HepG2 (cell line): ENCODE data around the gene TRIM2. TPM values are rescaled to one million over a fixed set of nuclear protein-coding genes. Genes with fewer than 3 reads are reported as not detected.

ENCODE experiments used
- DDIT3 ChIP-seq: sonication (generic); formaldehyde crosslinking; IDR thresholded peaks from 2 replicates; pipeline ENCODE4 v1.4.0; 2020; ENCODE audit warnings: mild to moderate bottlenecking, missing genetic modification reagents
- MEIS1 ChIP-seq: sonication (generic); formaldehyde crosslinking; IDR thresholded peaks from 2 replicates; pipeline ENCODE4 v1.9.0; 2021; ENCODE audit warnings: mild to moderate bottlenecking, missing genetic modification reagents, moderate library complexity, borderline replicate concordance
- ZBTB10 ChIP-seq: sonication (generic); formaldehyde crosslinking; IDR thresholded peaks from 2 replicates; pipeline ENCODE4 v1.4.0; 2020; ENCODE audit warnings: missing genetic modification reagents, borderline replicate concordance
- ZBTB33 ChIP-seq: sonication (generic); formaldehyde crosslinking; IDR thresholded peaks from 2 replicates; pipeline ENCODE4 v1.4.0; 2020; ENCODE audit warnings: missing genetic modification reagents
- ZSCAN12 ChIP-seq: sonication (generic); formaldehyde crosslinking; IDR thresholded peaks from 2 replicates; pipeline ENCODE4 v1.9.0; 2021; ENCODE audit warnings: mild to moderate bottlenecking, missing genetic modification reagents
- ZZZ3 ChIP-seq: sonication (generic); formaldehyde crosslinking; IDR thresholded peaks from 2 replicates; pipeline ENCODE4 v1.4.0; 2020; ENCODE audit warnings: missing genetic modification reagents, mild to moderate bottlenecking, borderline replicate concordance
- polyA plus RNA-seq, 8 experiments: library from polyadenylated mRNA; depleted of rRNA in 3 of 8; stranded (reverse) in 7 of 8; unstranded in 1 of 8; fragments of >200 nt; fragmentation: Illumina TruSeq in 4 of 8; extraction: Trizol in 4 of 8; gene quantifications; 2 replicates each; pipeline versions ENCODE4 v1.2.1 to v1.2.3, GENCODE V29; 2011 to 2016; ENCODE audit warnings: low read depth in 4 of 8, missing spikeins in 1 of 8, mixed read lengths in 1 of 8; ENCODE audit not compliant: insufficient read depth in 1 of 8
- total RNA-seq, 5 experiments: library from RNA; depleted of rRNA; stranded (reverse); fragments of >200 nt; fragmentation: Illumina TruSeq; extraction: Trizol; gene quantifications; 2 replicates each; pipeline ENCODE4 v1.2.3, GENCODE V29; 2016; ENCODE audit warnings: low read depth in 1 of 5
- TF ChIP-seq, protein P1 (sequence below): sonication (generic); formaldehyde crosslinking; IDR thresholded peaks from 2 replicates; pipeline ENCODE4 v1.8.1; 2023; ENCODE audit warnings: mild to moderate bottlenecking, missing genetic modification reagents

Gene TRIM2
- total and polyA plus RNA-seq, 2 of the 13 experiments (the other 11 are each of a cell fraction or from before 2014, with no cell fraction given): 2.1 to 4.2 TPM

GRCh38 chr4:153197301-153197700 lies 6.9 kb upstream of the TRIM2 start (continued):
- TF ChIP-seq, protein P1, sequence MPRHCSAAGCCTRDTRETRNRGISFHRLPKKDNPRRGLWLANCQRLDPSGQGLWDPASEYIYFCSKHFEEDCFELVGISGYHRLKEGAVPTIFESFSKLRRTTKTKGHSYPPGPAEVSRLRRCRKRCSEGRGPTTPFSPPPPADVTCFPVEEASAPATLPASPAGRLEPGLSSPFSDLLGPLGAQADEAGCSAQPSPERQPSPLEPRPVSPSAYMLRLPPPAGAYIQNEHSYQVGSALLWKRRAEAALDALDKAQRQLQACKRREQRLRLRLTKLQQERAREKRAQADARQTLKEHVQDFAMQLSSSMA (CRISPR knock-in tag): no peak
- no peak for TF ChIP-seq DDIT3 (CRISPR knock-in tag)
- no peak for TF ChIP-seq ZZZ3 (CRISPR knock-in tag)
- TF ChIP-seq MEIS1 (CRISPR knock-in tag): no peak
- no peak for TF ChIP-seq ZSCAN12
- TF ChIP-seq ZBTB33 (CRISPR knock-in tag): no peak
- no peak for TF ChIP-seq ZBTB10 (CRISPR knock-in tag)
